ENCODE results near the gene PRADC1.

DNA sequence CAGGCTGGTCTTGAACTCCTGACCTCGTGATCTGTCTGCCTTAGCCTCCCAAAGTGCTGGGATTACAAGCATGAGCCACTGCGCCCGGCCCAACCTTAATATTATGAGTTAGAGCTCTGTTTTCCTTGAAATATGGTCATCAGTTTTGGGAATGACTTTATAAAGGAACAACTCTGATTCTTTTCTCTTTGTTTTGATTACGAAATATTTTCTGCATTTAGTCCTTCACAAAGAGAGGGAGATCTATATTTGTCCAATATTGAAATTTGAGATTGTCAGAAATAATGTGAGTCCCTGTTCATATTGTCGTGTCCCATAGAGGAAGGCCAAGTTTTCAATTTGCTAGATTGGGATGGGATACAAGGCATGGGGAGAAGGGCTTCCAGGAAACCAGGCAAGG lies 15.9 kb downstream of the PRADC1 start:
- TF ChIP-seq POLR2A (IDR thresholded peaks at IDR 0.05), result no peak
- no peak for TF ChIP-seq CTCF (IDR thresholded peaks at IDR 0.05)
